ENCODE measurements around the gene CRADD. TPM values are rescaled to one million over a fixed set of nuclear protein-coding genes. Genes with fewer than 3 reads are reported as not detected.

CRADD gene
- total and polyA plus RNA-seq, 10 of the 15 experiments (the other 5 are each of a cell fraction or from before 2014, with no cell fraction given): 7.6 to 15.5 (median 11.7) TPM

GRCh38 chr12:93939641-93940325 lies 262.6 kb downstream of the CRADD start:
- no peak overlapping the region for H3K27ac ChIP-seq (ENCODE audit: control insufficient read depth, insufficient read depth)
- H2AFZ ChIP-seq (ENCODE audit: control insufficient read depth, low read depth, low read length): no peak overlapping the region
- CTCF ChIA-PET: interaction anchor here (1.3 kb wide), 1 partner anchor 162 kb away, joined by 5 read pairs; no protein-coding TSS in a partner anchor
- SMC1A ChIA-PET (ENCODE audit: uncharacterized antibody, unreplicated experiment): interaction anchor here (1.1 to 1.3 kb wide), 2 partner anchors 14 to 83 kb away, joined by 3 read pairs; no protein-coding TSS in a partner anchor
- FAIRE-seq: no peak
- in situ Hi-C loops (cut with MboI): no loop called here
- TF ChIP-seq, protein P1, sequence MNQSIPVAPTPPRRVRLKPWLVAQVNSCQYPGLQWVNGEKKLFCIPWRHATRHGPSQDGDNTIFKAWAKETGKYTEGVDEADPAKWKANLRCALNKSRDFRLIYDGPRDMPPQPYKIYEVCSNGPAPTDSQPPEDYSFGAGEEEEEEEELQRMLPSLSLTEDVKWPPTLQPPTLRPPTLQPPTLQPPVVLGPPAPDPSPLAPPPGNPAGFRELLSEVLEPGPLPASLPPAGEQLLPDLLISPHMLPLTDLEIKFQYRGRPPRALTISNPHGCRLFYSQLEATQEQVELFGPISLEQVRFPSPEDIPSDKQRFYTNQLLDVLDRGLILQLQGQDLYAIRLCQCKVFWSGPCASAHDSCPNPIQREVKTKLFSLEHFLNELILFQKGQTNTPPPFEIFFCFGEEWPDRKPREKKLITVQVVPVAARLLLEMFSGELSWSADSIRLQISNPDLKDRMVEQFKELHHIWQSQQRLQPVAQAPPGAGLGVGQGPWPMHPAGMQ (IDR thresholded peaks at IDR 0.05; ENCODE audit: borderline replicate concordance): no peak
- TF ChIP-seq POU2F2 (IDR thresholded peaks at IDR 0.05; ENCODE audit: borderline replicate concordance, low read depth, low read length) (no peak), HDAC2 (IDR thresholded peaks at IDR 0.05) (no peak), HDGF (IDR thresholded peaks at IDR 0.05) (no peak), ETV6 (conservative IDR thresholded peaks at IDR 0.05 in 1 of 2, IDR thresholded peaks at IDR 0.05 in 1 of 2; ENCODE audit: borderline replicate concordance in 1 of 2, low read depth in 1 of 2) (no peak), KDM1A (IDR thresholded peaks at IDR 0.05; ENCODE audit: borderline replicate concordance) (no peak), BMI1 (IDR thresholded peaks at IDR 0.05; ENCODE audit: borderline replicate concordance) (no peak), FOS (IDR thresholded peaks at IDR 0.05; ENCODE audit: borderline replicate concordance, extremely low read depth, insufficient read length) (no peak), PML (IDR thresholded peaks at IDR 0.05; ENCODE audit: low read length) (no peak), ZBED1 (IDR thresholded peaks at IDR 0.05; ENCODE audit: borderline replicate concordance) (no peak), EZH2 (IDR thresholded peaks at IDR 0.05; ENCODE audit: borderline replicate concordance, control insufficient read depth, low read depth, low read length) (no peak), CHD2 (IDR thresholded peaks at IDR 0.05; ENCODE audit: borderline replicate concordance, low read depth, low read length) (no peak), CBX3 (IDR thresholded peaks at IDR 0.05; ENCODE audit: borderline replicate concordance, low read depth) (no peak), CREB1 (IDR thresholded peaks at IDR 0.05; ENCODE audit: low read depth) (no peak), MYC (IDR thresholded peaks at IDR 0.05; ENCODE audit: insufficient read depth, insufficient read length, insufficient replicate concordance, low read length, severe bottlenecking) (no peak)
- TF ChIP-seq, protein P2, sequence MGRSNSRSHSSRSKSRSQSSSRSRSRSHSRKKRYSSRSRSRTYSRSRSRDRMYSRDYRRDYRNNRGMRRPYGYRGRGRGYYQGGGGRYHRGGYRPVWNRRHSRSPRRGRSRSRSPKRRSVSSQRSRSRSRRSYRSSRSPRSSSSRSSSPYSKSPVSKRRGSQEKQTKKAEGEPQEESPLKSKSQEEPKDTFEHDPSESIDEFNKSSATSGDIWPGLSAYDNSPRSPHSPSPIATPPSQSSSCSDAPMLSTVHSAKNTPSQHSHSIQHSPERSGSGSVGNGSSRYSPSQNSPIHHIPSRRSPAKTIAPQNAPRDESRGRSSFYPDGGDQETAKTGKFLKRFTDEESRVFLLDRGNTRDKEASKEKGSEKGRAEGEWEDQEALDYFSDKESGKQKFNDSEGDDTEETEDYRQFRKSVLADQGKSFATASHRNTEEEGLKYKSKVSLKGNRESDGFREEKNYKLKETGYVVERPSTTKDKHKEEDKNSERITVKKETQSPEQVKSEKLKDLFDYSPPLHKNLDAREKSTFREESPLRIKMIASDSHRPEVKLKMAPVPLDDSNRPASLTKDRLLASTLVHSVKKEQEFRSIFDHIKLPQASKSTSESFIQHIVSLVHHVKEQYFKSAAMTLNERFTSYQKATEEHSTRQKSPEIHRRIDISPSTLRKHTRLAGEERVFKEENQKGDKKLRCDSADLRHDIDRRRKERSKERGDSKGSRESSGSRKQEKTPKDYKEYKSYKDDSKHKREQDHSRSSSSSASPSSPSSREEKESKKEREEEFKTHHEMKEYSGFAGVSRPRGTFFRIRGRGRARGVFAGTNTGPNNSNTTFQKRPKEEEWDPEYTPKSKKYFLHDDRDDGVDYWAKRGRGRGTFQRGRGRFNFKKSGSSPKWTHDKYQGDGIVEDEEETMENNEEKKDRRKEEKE (IDR thresholded peaks at IDR 0.05): no peak
- 26% methylated on average over 7 of the region's 7 CpGs for WGBS (ENCODE audit: insufficient coverage, insufficient replicate concordance, low lambda C conversion rate, missing lambda C conversion rate)
- DNase-seq (ENCODE audit: low read depth, low spot score): no peak
- no peaks in the 10 kb centered on the region for H3K27me3 ChIP-seq (replicated peaks in 1 of 2; ENCODE audit: control insufficient read depth in 2 of 2, insufficient read depth in 2 of 2, low read length in 1 of 2)
- H3K4me2 ChIP-seq (ENCODE audit: control insufficient read depth, insufficient read depth): no peak overlapping the region
- no peaks in the 10 kb centered on the region for H3K4me1 ChIP-seq (ENCODE audit: control insufficient read depth, insufficient read depth, low read length)
- BruUV-seq (replicated peaks): no TSS peak
- H3K9me3 ChIP-seq (replicated peaks; ENCODE audit: control insufficient read depth, insufficient read depth, low read length): peaks cover 2% of the 10 kb centered on the region; the same call in 1 of the 3 replicates
- intact Hi-C loops (cut with micrococcal nuclease; ENCODE audit: unreplicated experiment): no loop called here
- POLR2A ChIA-PET: no interaction called here
- H3K9ac ChIP-seq (ENCODE audit: control insufficient read depth, insufficient read depth, low read length): no peak overlapping the region
- no peak overlapping the region for H3K4me3 ChIP-seq
- RAD21 ChIA-PET (ENCODE audit: unreplicated experiment): no interaction called here
- H3K36me3 ChIP-seq (ENCODE audit: control insufficient read depth in 2 of 2, insufficient read depth in 2 of 2, low read length in 1 of 2): no peaks in the 10 kb centered on the region
- H3K79me2 ChIP-seq (ENCODE audit: control insufficient read depth, insufficient read depth, low read length): no peaks in the 10 kb centered on the region
- no peak for ATAC-seq
- no peaks in the 10 kb centered on the region for H4K20me1 ChIP-seq (ENCODE audit: control insufficient read depth, insufficient read depth)

Data from GM12878 (cell line).